ENCODE data around the gene CBFA2T2.

- TF ChIP-seq CTCF (conservative IDR thresholded peaks at IDR 0.05), result no peak
- no peak for TF ChIP-seq ZFX (IDR thresholded peaks at IDR 0.05)
These were observed 93.2 kb downstream of the CBFA2T2 start for GRCh38 chr20:33583143-33583542.
